ENCODE results near the gene OR2M7. TPM values are rescaled to one million over a fixed set of nuclear protein-coding genes. Genes with fewer than 3 reads are reported as not detected.

OR2M7 gene
- total RNA-seq, 1 donor from 2014 or later, result not detected

DNA sequence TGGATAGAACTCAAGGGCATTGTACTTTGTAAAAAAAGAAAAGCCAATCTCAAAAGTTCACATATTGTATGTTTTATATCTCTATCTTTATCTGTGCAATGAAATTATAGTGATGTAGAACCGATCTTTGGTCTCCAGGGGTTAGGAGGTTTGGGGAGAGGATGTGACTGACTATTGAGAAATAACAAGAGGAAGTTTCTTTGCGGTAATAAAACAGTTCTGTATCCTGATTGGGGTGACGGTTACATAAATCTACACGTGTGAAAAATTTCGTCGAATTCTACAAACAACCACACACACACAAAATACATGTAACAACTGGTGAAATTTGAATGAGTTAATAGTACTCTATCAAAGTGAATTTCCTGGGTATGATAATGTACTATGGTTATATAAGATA, 36.0 kb downstream of the OR2M7 start:
- no peak for DNase-seq (ENCODE audit: low spot score)
- no peaks in the 10 kb centered on the region for H3K9me3 Mint-ChIP-seq

DNA sequence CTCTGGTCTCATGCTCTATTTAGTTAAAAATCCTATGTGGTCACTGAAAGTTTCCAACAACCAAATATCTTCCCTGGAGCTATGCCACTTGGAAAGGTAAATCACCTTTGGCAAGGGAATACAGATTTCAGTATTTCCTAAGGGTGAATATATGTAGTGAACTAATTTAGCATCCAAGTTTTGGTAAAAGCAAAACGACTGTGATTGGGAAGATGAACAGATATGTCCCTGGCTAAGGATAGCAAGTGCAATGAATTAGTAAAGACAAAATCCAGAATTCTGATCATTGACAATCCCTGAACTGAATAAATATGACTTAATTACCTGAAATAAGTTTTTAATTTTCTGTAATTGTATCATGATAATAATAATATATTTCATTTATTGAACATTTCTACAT, 46.5 kb downstream of the OR2M7 start, which contains the start of gene OR2T33:
OR2T33 (minus strand) TSS at position 101 of the 400 bp plus-strand sequence. CDS start 4,162 bp downstream, outside the sequence.
- H3K4me1 Mint-ChIP-seq (ENCODE audit: low read depth), result no peaks in the 10 kb centered on the region

More for the DNA sequence above, 36.0 kb downstream of the OR2M7 start:
- Mint-ChIP-seq H3K36me3 (ENCODE audit: low read depth) (no peaks in the 10 kb centered on the region), H3K4me3 (ENCODE audit: low read depth) (no peak overlapping the region), H3K27me3 (ENCODE audit: low read depth) (no peaks in the 10 kb centered on the region), H3K27ac (no peak overlapping the region), H3K4me1 (ENCODE audit: low read depth) (no peaks in the 10 kb centered on the region)
- intact Hi-C loops (cut with micrococcal nuclease), result no loop called here

More for the DNA sequence above, 46.5 kb downstream of the OR2M7 start, which contains the start of gene OR2T33:
- Mint-ChIP-seq H3K4me3 (ENCODE audit: low read depth) (no peak within 1 kb of the TSS), H3K27ac (no peak within 1 kb of the TSS), H3K36me3 (ENCODE audit: low read depth) (no peaks in the 10 kb centered on the region), H3K27me3 (ENCODE audit: low read depth) (no peaks in the 10 kb centered on the region), H3K9me3 (no peaks in the 10 kb centered on the region)
- no peak for DNase-seq (ENCODE audit: low spot score)
- intact Hi-C loops (cut with micrococcal nuclease), result no loop called here

Other genes starting within 250 kb of the OR2M7 start
- not detected in 2 replicates for gene OR2L13, start 229.4 kb downstream of the OR2M7 start, total RNA-seq
- gene OR2M5, start 179.4 kb downstream of the OR2M7 start, total RNA-seq, result not detected in 2 replicates
- not detected in 2 replicates for gene OR2M2, start 149.7 kb downstream of the OR2M7 start, total RNA-seq
- gene OR2M3, start 127.3 kb downstream of the OR2M7 start, total RNA-seq, result not detected in 2 replicates
- not detected in 2 replicates for gene OR2M4, start 93.2 kb downstream of the OR2M7 start, total RNA-seq
- gene OR2T33, start 46.6 kb downstream of the OR2M7 start, total RNA-seq, result not detected in 2 replicates
- gene OR2T12, start 21.1 kb downstream of the OR2M7 start, total RNA-seq, result not detected in 2 replicates
- not detected in 2 replicates for gene OR14C36, start 24.2 kb upstream of the OR2M7 start, total RNA-seq
- gene OR2T4, start 37.1 kb upstream of the OR2M7 start, total RNA-seq, result not detected in 2 replicates
- not detected in 2 replicates for gene OR2T6, start 51.2 kb upstream of the OR2M7 start, total RNA-seq
- gene OR2T1, start 78.5 kb upstream of the OR2M7 start, total RNA-seq, result not detected in 2 replicates
- not detected in 2 replicates for gene OR2T2, start 121.1 kb upstream of the OR2M7 start, total RNA-seq
- not detected in 2 replicates for gene OR2T3, start 148.8 kb upstream of the OR2M7 start, total RNA-seq
- gene OR2T5, start 164.0 kb upstream of the OR2M7 start, total RNA-seq, result not detected in 2 replicates
- not detected in 2 replicates for gene OR2G6, start 183.5 kb upstream of the OR2M7 start, total RNA-seq
- gene OR2T29, start 238.2 kb upstream of the OR2M7 start, total RNA-seq, result not detected in 2 replicates

Measured in activated T-helper 2 cell treated with anti-CD3 and anti-CD28 coated beads, Interferon-gamma antibody, Interleukin-2, Interleukin-4, amounts not matched to agents 10 μg/mL and 5 μg/mL and 100 μg/mL, durations not matched to agents 14 hours and 24 hours and 36 hours (primary cell).